ENCODE measurements around the gene ROBO4.

GRCh38 chr11:124865902-124866851 lies 31.5 kb downstream of the ROBO4 start:
- TF ChIP-seq POLR2A (IDR thresholded peaks at IDR 0.05; ENCODE audit: borderline replicate concordance, extremely low read depth, insufficient read depth, insufficient read length) (no peak), CTCF (IDR thresholded peaks at IDR 0.05 in 2 of 3, conservative IDR thresholded peaks at IDR 0.05 in 1 of 3; ENCODE audit: borderline replicate concordance in 1 of 3, insufficient read depth in 1 of 3, low read depth in 2 of 3, low read length in 2 of 3) (peak; percentile 61 to 80 (median 71)), SIN3A (IDR thresholded peaks at IDR 0.05; ENCODE audit: low read depth) (no peak), REST (IDR thresholded peaks at IDR 0.05; ENCODE audit: low read depth) (no peak), CEBPB (IDR thresholded peaks at IDR 0.05; ENCODE audit: low read depth) (no peak), POLR2AphosphoS5 (IDR thresholded peaks at IDR 0.05; ENCODE audit: low read depth, low read length) (no peak), SRF (IDR thresholded peaks at IDR 0.05; ENCODE audit: low read depth) (no peak), SP1 (IDR thresholded peaks at IDR 0.05; ENCODE audit: low read depth) (no peak), EZH2phosphoT487 (IDR thresholded peaks at IDR 0.05; ENCODE audit: borderline replicate concordance) (no peak), JUND (IDR thresholded peaks at IDR 0.05) (no peak), ZBTB33 (IDR thresholded peaks at IDR 0.05; ENCODE audit: extremely low read depth, insufficient replicate concordance, low read length) (no peak), RAD21 (IDR thresholded peaks at IDR 0.05; ENCODE audit: low read depth) (peak; percentile 46), EZH2 (IDR thresholded peaks at IDR 0.05) (no peak)

Data from HCT116 (cell line).